ENCODE measurements around the gene TSSK3. TPM values are rescaled to one million over a fixed set of nuclear protein-coding genes. Genes with fewer than 3 reads are reported as not detected.

The TSSK3 gene
- total RNA-seq, 8 experiments from 2014 or later = 0.92 to 6.9 (median 2.5) TPM

GRCh38 chr1:32399843-32400242, 37.5 kb downstream of the TSSK3 start:
- in situ Hi-C loops (cut with MboI; ENCODE audit: low pct_unique_long_range_greater_than_20kb in 2 of 9, low sequenced_read_pairs in 9 of 9, unreplicated experiment in 9 of 9) = loop anchor here in 3 of 9 experiments (25.0 kb wide), 3 partner anchors 387 to 1062 kb away; partner anchors contain the start of genes AZIN2 (in 2 of the 3) and ZSCAN20 (in 1 of the 3)
- H3K27ac ChIP-seq = no peak overlapping the region
- no peak overlapping the region for H3K4me3 ChIP-seq
- ATAC-seq (replicated peaks in 6 of 8) = no peak
- WGBS, 10 experiments = 20 to 93% (median 67%) methylated on average over 1 to 4 of the region's 4 CpGs; no CpG with 5 or more reads in 1 of the 10 experiments
- peaks cover 2 to 8% of the 10 kb centered on the region in 2 donors for H3K4me1 ChIP-seq (replicated peaks in 1 of 2)

GRCh38 chr1:32400876-32401631, 38.7 kb downstream of the TSSK3 start:
- in situ Hi-C loops (cut with MboI; ENCODE audit: low pct_unique_long_range_greater_than_20kb in 2 of 9, low sequenced_read_pairs in 9 of 9, unreplicated experiment in 9 of 9) = loop anchor here in 3 of 9 experiments (25.0 kb wide), 3 partner anchors 386 to 1061 kb away; partner anchors contain the start of genes AZIN2 (in 2 of the 3) and ZSCAN20 (in 1 of the 3)
- H3K27ac ChIP-seq = no peak overlapping the region
- H3K4me1 ChIP-seq (replicated peaks in 1 of 2) = peaks cover under 1 to 2% of the 10 kb centered on the region in 2 donors
- ATAC-seq (replicated peaks in 6 of 8) = peak; percentile 97 to 99 (median 98)
- no peak overlapping the region for H3K4me3 ChIP-seq
- 13 to 100% (median 82%) methylated on average over 1 to 8 of the region's 13 CpGs for WGBS, 10 experiments

GRCh38 chr1:32404946-32405345, 42.6 kb downstream of the TSSK3 start:
- H3K27ac ChIP-seq = no peak overlapping the region
- H3K4me3 ChIP-seq = no peak overlapping the region
- in situ Hi-C loops (cut with MboI; ENCODE audit: low pct_unique_long_range_greater_than_20kb in 2 of 9, low sequenced_read_pairs in 9 of 9, unreplicated experiment in 9 of 9) = loop anchor here in 3 of 9 experiments (25.0 kb wide), 3 partner anchors 382 to 1057 kb away; partner anchors contain the start of genes AZIN2 (in 2 of the 3) and ZSCAN20 (in 1 of the 3)
- 20 to 100% (median 60%) methylated on average over 1 to 2 of the region's 2 CpGs; no CpG with 5 or more reads in 5 of the 10 experiments for WGBS, 10 experiments
- peaks cover 0 to 2% of the 10 kb centered on the region in 2 donors for H3K4me1 ChIP-seq (replicated peaks in 1 of 2)
- peak in 1 of 8 experiments; percentile 38 for ATAC-seq (replicated peaks in 6 of 8)

GRCh38 chr1:32405672-32406467, 43.5 kb downstream of the TSSK3 start:
- ATAC-seq (replicated peaks in 6 of 8) = no peak
- in situ Hi-C loops (cut with MboI; ENCODE audit: low pct_unique_long_range_greater_than_20kb in 2 of 9, low sequenced_read_pairs in 9 of 9, unreplicated experiment in 9 of 9) = loop anchor here in 3 of 9 experiments (25.0 kb wide), 3 partner anchors 381 to 1056 kb away; partner anchors contain the start of genes AZIN2 (in 2 of the 3) and ZSCAN20 (in 1 of the 3)
- Histone ChIP-seq H3K4me3 (no peak overlapping the region), H3K27ac (no peak overlapping the region), H3K4me1 (replicated peaks in 1 of 2) (peaks cover 0 to 2% of the 10 kb centered on the region in 2 donors)
- 74 to 100% (median 92%) methylated on average over 1 to 4 of the region's 4 CpGs; no CpG with 5 or more reads in 1 of the 10 experiments for WGBS, 10 experiments

- in situ Hi-C loops (cut with MboI; ENCODE audit: low pct_unique_long_range_greater_than_20kb in 2 of 9, low sequenced_read_pairs in 9 of 9, unreplicated experiment in 9 of 9) = loop anchor here in 3 of 9 experiments (25.0 kb wide), 3 partner anchors 381 to 1056 kb away; partner anchors contain the start of genes AZIN2 (in 2 of the 3) and ZSCAN20 (in 1 of the 3)
These were observed 44.3 kb downstream of the TSSK3 start for GRCh38 chr1:32406629-32407111.

GRCh38 chr1:32411261-32411660, 48.9 kb downstream of the TSSK3 start:
- Histone ChIP-seq H3K4me1 (replicated peaks in 1 of 2) (no peaks in the 10 kb centered on the region), H3K27ac (no peak overlapping the region), H3K4me3 (no peak overlapping the region)
- in situ Hi-C loops (cut with MboI; ENCODE audit: low pct_unique_long_range_greater_than_20kb in 2 of 9, low sequenced_read_pairs in 9 of 9, unreplicated experiment in 9 of 9) = loop anchor here in 3 of 9 experiments (25.0 kb wide), 3 partner anchors 376 to 1051 kb away; partner anchors contain the start of genes AZIN2 (in 2 of the 3) and ZSCAN20 (in 1 of the 3)
- no peak for ATAC-seq (replicated peaks in 6 of 8)

More at GRCh38 chr1:32406629-32407111, 44.3 kb downstream of the TSSK3 start:
- ATAC-seq (replicated peaks in 6 of 8) = no peak
- no peaks in the 10 kb centered on the region for H3K4me1 ChIP-seq (replicated peaks in 1 of 2)
- H3K27ac ChIP-seq = no peak overlapping the region
- no peak overlapping the region for H3K4me3 ChIP-seq
- WGBS, 10 experiments = 25 to 95% (median 72%) methylated on average over 1 to 4 of the region's 4 CpGs; no CpG with 5 or more reads in 1 of the 10 experiments

GRCh38 chr1:32413507-32414185, 51.3 kb downstream of the TSSK3 start:
- 28 to 93% (median 59%) methylated on average over 2 to 9 of the region's 10 CpGs for WGBS, 10 experiments
- Histone ChIP-seq H3K4me3 (no peak overlapping the region), H3K27ac (no peak overlapping the region), H3K4me1 (replicated peaks in 1 of 2) (no peaks in the 10 kb centered on the region)
- in situ Hi-C loops (cut with MboI; ENCODE audit: low pct_unique_long_range_greater_than_20kb in 2 of 9, low sequenced_read_pairs in 9 of 9, unreplicated experiment in 9 of 9) = loop anchor here in 3 of 9 experiments (25.0 kb wide), 3 partner anchors 374 to 1049 kb away; partner anchors contain the start of genes AZIN2 (in 2 of the 3) and ZSCAN20 (in 1 of the 3)
- ATAC-seq (replicated peaks in 6 of 8) = peak in 4 of 8 experiments; percentile 21 to 99 (median 98)

Other genes starting within 250 kb of the TSSK3 start
- 10 to 100 TPM; 35.0 to 98.3 (median 60.4) TPM for gene TXLNA, start 182.9 kb upstream of the TSSK3 start, total RNA-seq
- 10 to 100 TPM; 14.6 to 92.6 (median 53.7) TPM for gene CCDC28B, start 161.9 kb upstream of the TSSK3 start, total RNA-seq
- 10 to 100 TPM in 1 of 8 experiments, 1 to 10 TPM in 6, under 1 TPM in 1; 0.97 to 13.7 (median 6.7) TPM for gene IQCC, start 156.9 kb upstream of the TSSK3 start, total RNA-seq
- gene DCDC2B, start 153.4 kb upstream of the TSSK3 start, total RNA-seq = 1 to 10 TPM in 3 of 8 experiments, under 1 TPM in 5; 0.25 to 3.7 (median 0.98) TPM
- 10 to 100 TPM; 15.1 to 31.8 (median 25.6) TPM for gene TMEM234, start 140.2 kb upstream of the TSSK3 start, total RNA-seq
- 100 to 1,000 TPM; 174 to 366 (median 241) TPM for gene EIF3I, start 140.1 kb upstream of the TSSK3 start, total RNA-seq
- gene FAM167B, start 115.3 kb upstream of the TSSK3 start, total RNA-seq = 10 to 100 TPM in 2 of 8 experiments, 1 to 10 TPM in 2, under 1 TPM in 3, not detected in 1; 0.49 to 12.0 (median 2.2) TPM
- gene LCK, start 111.3 kb upstream of the TSSK3 start, total RNA-seq = 1 to 10 TPM in 3 of 8 experiments, under 1 TPM in 1, not detected in 4; 0.63 to 1.4 (median 1.2) TPM
- 100 to 1,000 TPM in 2 of 8 experiments, 10 to 100 TPM in 6; 45.7 to 124 (median 77.0) TPM for gene HDAC1, start 70.5 kb upstream of the TSSK3 start, total RNA-seq
- 100 to 1,000 TPM in 7 of 8 experiments, 10 to 100 TPM in 1; 32.9 to 922 (median 250) TPM for gene MARCKSL1, start 26.3 kb upstream of the TSSK3 start, total RNA-seq
- 1 to 10 TPM; 1.1 to 6.7 (median 4.3) TPM for gene FAM229A, start 54 bp upstream of the TSSK3 start, total RNA-seq
- gene BSDC1, start 31.9 kb downstream of the TSSK3 start, total RNA-seq = 100 to 1,000 TPM in 4 of 8 experiments, 10 to 100 TPM in 4; 60.0 to 135 (median 94.0) TPM
- gene ZBTB8B, start 102.5 kb downstream of the TSSK3 start, total RNA-seq = 1 to 10 TPM in 5 of 8 experiments, under 1 TPM in 3; under 0.01 to 5.9 (median 2.8) TPM
- 10 to 100 TPM in 5 of 8 experiments, 1 to 10 TPM in 3; 1.5 to 18.2 (median 14.3) TPM for gene ZBTB8A, start 176.9 kb downstream of the TSSK3 start, total RNA-seq